GM21528 (cell line): ENCODE measurements around the gene CCDC120.

Source experiments
- ATAC-seq: cut with Tn5 transposase; IDR thresholded peaks from one replicate; pipeline ENCODE4 v1.9.1; 2021; ENCODE audit warnings: mild to moderate bottlenecking, moderate library complexity; ENCODE audit not compliant: unreplicated experiment, low FRiP score

Gene CCDC120

DNA sequence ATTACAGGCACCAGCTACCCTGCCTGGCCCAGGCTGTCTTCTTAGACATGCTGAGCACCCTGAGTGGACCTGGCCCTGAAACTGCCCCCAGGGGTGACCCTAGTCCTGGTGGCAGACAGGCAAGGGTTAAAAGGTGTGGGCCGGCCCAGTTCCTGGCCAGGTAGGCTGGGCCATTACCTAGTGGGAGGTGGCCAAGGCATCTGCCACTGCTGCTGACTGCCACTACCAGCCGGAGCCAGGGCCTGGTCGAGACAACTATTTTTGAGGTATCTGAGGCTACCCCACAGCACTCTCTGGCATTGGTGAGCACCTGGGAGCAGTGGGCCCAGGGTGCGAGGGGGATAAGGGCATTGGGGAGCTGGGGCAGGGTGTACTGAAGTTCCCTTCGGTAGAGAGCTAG, at the start of gene CCDC120:
CCDC120 (plus strand) TSS at position 206 of the 400 bp plus-strand sequence. CDS start 3,043 bp downstream, outside the sequence.
- no peak for ATAC-seq

DNA sequence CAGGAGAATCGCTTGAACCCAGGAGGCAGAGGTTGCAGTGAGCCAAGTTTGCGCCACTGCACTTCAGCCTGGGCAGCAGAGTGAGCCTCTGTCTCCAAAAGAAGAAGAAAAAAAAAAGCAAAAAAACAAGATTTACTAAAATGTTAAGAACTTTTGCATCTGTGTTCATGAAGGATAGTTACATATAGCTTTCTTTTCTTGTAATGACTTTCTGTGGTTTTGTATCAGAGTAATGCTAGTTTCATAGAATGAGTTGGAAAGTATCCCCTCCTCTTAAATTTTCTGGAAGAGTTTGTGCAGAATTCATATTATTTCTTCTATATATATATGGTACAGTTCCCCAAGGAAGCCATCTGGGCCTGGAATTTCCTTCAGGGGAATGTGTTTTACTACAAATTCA, 39.7 kb upstream of the CCDC120 start:
- no peak for ATAC-seq

DNA sequence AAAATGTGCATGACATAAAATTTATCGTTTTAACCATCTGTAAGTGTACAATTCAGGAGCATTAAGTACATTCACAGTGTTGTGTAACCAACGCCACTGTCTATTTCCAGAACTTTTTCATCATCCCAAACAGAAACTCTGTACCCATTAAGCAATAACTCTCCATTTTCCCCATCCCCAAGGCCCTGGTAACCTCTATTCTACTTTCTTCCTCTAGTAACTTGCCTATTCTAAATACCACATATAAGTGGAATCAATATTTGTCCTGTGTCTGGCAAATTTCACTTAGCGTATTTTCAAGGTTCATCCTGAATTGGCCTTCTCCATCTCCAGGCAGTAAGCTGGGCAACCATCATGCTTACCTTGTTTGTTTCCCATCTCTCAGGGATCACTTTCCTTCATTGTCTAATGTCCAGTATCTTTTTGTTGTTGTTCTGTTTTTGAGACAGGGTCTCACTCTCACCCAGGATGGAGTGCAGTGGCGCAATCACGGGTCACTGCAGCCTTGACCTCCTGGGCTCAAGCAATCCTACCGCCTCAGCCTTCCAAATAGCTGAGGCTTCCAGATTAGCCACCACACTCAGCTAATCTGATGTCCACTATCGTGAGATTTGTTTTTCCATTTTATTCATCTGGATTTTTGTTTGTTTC, 39.1 kb upstream of the CCDC120 start:
- ATAC-seq, result no peak

DNA sequence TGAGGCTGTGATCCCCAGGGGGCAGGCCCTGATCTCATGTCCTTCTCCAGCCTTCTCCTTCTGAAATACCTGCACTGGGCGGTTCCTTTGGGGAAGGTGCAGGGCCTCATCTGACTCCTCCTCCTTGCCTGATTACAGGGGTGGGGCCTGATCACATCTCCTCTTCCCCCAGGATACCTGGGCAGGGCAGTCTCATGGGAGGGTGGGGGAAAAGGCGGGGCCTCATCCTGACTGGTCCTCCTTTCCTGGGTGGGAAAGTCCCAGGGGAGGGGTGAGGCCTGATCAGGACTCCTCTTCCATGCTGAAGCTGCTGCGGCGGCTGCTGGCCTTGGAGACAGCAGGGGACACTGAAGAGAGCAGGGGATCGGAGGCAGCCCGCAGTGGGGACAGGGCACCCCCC, 28.9 kb upstream of the CCDC120 start:
- no peak for ATAC-seq

DNA sequence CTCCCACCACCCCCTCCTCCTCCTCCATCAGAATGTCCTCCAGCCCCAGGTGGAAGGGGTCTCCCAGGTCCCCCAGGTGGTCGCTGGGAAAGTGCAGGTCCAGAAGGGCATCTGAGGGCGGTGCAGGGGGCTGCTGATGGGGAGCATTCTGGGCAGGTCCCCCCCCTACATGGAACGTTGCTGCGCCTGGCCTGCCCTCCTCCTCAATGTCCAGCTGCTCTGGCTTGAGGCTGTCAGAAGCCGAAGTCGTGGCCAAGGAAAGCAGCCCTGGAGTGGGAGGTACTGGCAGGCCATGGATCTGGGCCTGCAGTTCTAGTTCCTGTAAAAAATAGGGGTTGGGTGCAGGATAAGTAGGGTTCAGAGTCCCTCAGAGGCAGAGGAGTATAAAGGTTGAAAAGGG, 28.5 kb upstream of the CCDC120 start:
- no peak for ATAC-seq

DNA sequence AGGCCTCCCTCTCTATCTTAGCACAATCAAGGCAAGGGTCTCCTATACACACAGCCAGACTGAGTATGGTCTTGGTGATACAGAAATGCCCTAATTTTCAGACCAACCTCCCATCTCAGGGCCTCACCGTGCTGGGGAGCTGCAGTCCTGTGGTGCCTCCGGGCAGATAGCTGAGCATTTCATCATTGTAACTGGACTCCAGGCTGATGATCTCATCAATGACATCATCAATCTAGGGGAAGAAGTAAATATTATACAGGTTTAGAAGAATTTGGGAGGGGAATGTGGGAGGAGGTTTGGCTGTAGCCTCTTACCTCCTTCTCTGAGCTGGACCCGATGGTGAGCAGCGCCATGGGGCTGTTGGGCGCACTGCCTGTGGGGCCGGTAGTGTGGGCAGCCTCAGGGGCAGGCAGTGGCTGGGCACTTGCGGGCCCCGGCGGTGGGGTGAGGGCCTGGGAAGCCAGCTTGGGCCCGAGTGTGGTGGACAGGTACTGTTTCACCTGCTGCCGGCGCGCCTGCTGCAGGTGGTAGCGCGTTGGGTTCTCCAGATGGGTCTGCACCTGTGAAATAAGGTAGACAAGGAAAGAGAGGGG, 20.8 kb upstream of the CCDC120 start:
- ATAC-seq, result no peak

- ATAC-seq, result no peak
These were observed 19.0 kb upstream of the CCDC120 start for GRCh38 chrX:49039598-49040375.

DNA sequence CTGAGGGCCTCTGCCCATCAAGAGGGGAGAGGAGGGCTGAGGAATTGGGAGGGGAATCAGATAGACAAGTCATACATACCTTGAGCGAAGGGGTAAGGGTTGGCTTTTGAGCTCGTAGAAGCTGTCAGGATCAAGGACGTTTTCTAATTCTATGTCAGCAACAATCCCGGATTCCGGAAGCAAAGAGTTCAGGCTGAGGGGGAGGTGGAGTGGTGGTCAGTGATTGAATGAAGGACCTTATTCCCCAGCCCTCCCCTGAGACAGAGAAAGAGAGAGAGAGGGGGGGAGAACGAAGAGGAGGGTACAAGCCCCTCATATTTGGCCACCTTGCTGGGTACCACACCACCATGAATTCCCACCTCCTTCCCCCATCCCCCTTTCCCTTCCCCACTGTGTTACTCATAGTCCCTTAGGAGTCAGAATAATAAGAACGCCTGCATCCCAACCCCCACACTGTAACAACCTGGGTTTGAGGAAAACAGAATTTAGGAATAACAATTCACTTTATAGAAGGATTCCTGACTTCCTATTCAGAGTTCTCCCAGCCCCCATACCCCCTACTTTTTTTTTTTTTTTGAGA, 18.3 kb upstream of the CCDC120 start:
- no peak for ATAC-seq

DNA sequence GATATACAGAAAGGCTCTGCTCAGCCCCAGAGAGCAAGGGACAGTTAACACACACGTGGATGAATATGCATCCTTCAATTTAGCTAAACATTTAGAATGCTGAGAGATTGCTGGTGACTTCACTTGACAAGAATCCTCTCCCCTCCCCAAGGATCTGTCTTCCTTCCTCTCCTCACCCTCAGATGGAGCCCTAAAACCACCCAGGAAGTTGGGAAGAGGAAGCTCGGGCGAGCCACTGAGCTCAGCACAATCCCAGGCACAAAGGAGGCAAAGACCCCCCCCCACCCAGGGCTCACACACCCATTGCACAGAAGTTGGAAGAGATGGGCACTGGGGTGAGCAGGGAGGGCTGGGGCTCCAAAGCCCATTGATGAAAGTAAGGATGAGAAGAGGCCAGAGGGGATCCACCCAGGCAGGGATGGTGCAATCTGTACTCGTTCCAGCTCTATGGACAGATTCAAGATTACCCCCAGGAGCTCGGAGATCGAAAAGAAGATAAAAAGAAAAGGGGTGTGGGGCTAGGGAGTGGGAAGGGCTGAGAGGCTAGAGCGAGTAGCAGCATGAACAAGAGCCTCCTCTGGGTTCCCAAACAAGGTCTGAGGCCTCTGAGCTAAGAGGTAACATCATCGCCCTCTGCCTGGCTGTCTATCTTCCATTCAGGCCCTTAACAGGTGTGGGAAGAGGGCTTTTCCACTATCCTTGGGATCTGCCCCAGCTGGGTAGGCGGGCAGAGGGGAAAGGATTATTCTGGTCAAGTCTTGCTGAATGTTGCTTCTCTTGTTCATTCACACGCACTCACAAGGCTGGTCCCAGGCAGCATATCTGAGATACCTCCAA, 16.8 kb upstream of the CCDC120 start:
- ATAC-seq, result no peak

DNA sequence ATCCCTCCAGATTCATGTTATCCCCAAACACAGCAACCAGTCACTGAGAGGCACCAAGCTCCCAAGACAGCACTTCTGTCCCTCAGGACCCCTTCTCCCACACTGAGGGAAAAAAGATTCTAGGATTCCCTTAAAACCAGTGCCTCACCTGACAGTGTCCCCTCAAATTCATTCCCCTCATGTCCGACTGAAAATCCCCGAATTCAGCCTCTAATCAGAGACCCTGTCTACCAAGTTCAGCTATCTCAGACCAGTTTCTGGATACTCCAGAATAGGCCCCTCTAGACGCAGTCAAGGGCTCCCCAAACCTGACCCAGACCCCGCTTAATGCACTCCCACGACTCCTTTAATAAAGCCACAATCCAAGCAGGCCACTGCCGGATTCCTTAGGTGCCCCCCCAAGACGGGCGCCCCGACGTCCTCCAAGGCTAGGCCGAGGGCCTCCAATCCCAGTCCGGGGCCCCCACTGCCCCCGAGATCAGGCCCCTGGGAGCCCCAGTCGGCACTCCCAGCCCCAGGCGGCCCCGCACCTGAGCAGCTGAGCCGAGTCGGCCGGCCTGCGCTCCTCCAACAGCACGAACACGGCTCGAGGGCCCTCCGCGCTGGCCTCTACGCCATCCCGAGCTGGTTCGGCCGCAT, 16.1 kb upstream of the CCDC120 start:
- ATAC-seq, result peak; percentile 3

DNA sequence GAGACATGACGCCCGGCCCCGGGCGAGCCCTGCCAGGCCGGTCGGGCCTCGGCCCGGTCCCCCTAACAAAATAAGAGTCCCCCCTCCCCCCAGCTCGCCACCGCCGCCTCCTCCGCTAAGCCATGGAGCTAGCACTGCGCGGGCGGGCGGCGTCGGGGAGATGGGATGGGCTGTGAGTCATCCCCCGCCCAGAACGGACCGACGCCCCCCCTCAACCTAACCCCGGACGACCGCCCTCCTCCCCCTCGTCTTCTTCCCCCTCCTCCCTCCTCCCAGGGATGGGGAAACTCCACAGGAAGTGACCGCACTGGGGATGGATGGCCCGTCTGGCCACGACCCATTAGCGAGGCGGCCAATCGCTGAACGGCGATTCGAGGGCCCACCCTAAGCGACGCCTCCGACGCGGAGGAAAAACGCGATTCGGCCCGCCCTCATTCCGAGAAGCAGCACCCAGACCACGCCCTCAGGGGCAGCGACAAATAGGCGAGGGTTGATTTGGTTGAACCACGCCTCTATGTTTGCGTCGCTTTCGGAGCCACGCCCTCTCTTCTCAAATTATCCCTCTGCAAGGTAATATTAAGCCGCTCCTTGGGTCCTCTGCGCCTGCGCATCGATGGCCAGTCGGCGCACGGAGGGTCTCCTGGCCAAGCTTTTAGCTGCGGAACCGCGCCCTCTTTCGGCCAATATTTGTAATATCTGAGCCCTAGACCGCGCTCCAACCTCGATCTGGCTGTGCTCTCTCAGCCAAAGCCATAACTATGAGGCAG, 15.4 kb upstream of the CCDC120 start, which contains the start of gene TFE3:
TFE3 (minus strand) TSS at position 138 of the 767 bp plus-strand sequence; CDS start at position 7, 131 bp downstream.
- ATAC-seq, result peak; percentile 92

GRCh38 chrX:49043987-49044281, 14.9 kb upstream of the CCDC120 start:
- no peak for ATAC-seq

DNA sequence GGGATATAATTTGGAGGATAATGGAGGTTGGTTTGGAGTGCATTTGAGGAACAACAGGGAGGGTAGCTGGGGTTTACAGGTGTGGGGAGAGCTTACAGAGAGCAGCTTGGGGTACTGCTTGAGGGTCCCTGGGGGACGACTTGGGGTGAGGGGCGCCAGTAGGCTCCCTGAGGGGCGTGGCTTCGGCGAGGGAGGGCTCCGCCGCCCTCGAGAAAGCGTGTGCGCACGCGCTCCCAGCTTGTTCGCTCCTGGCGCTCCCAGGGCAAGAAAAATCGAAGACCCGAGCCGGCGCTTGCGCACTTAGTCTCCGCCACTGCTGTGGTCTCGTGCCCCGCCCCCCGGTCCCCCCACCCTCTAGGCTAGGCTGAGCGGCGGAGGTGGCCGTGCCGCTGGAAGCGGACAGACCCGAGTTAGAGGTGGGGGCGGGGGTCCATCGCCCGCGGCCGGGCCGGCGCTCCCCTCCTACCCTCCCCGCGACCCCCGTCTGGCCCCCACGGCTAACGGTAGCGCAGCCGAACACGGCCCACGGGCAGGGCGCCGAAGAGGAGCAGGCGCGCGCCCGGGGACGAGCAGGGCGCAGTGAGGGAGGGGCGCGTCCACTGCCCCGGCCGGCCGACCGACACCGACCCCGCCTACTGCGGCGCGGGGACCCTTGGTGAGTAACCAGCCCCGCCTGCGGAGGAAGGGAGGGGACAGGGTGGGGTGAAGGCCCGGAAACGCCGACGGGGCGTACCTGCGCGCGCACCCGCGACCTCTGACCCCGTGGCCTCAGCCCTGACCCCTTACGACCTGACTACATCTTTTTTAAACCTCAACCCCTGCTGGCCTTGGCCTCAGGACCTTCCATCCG, 5.4 kb upstream of the CCDC120 start:
- ATAC-seq, result peak; percentile 58

GRCh38 chrX:49054073-49054762, 4.6 kb upstream of the CCDC120 start:
- no peak for ATAC-seq

DNA sequence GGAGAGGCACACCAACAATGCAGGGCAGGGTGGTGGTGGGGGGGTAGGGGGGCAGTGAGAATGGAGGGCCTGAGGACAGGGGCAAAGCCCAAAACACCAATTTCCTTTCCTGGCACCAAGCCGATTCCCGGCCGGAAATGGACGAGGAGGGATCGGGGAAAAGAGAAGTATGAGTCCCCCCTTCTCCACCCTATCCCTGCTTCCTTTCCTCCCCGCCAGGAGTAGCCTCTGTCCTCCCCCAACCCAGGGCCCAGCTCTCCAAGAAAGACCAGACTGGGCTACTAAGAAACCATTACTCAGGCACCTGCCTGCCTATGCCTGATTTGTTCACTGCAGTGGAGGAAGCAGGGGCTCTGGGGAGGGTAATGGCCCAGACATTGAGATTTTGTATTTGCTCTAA, 402 bp downstream of the CCDC120 start:
- ATAC-seq, result no peak

DNA sequence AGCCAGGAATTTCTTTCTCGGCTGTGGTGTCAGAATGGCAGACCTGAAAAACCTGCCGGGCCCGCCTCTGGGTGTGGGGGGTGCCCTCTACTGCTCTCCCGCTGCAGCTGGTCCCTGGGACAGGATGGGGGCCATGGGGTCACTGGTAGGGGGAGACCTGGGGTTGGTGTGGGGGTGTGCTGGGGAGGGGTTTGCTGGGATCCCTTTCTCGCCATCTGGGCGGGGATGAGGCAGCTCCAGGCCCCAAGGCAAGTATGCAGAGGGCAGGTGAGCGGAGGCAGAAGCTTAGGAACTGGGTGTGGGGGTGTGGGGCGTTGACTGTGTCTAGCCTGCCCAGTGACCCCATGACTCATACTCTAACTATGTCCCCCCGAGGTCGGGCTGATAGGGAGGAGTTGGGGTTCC, 884 bp downstream of the CCDC120 start:
- ATAC-seq, result no peak

GRCh38 chrX:49060914-49061313, 2.1 kb downstream of the CCDC120 start:
- no peak for ATAC-seq

DNA sequence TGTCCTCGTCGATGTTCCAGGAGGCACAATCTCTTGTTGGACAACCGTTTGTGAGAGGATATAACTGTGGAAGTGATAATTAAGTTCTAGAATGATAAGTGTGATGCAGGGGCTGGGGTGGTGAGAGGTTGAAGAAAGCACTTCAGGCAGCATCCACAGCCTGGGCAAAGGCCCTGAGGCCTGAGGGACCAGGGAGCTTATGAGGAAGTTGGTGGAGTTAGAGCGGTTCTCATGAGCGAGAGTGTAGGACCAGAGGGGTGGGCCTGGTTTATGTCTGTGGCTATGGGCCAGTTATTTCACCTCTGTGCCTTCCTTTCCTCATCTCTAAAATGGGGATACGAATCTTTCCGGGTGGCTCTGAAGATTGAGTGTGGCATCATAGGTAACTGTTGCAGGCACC, 2.7 kb downstream of the CCDC120 start:
- no peak for ATAC-seq
